HG03565 (cell line): ENCODE data around the gene PLS1.
"Not testable (repeated sequence)": the region's sequence is repeated elsewhere in the genome, so short reads cannot be mapped to it uniquely, and the experiment has no call there.

Experiments used
- ATAC-seq: cut with Tn5 transposase; IDR thresholded peaks from one replicate; pipeline ENCODE4 v1.9.1; 2021; ENCODE audit warnings: mild to moderate bottlenecking, moderate library complexity; ENCODE audit not compliant: unreplicated experiment

The PLS1 gene

DNA sequence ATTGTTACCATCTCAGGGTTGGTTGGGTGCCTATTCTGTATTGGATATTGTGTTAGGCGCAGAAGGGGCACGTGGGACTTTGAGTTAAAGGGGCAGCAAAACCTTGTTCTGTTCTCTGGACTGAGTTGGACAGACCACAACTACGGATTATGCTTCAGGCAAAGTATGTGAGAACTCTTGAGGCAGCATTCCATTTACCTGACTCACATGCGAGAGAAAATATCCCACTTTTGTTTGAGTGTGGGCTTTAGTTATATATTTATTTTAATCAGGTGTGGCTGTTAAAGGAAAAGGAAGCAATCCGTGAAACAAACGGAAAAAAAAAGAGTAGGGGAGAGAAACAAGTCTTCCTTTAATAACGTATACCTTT lies 627 bp upstream of the PLS1 start:
- ATAC-seq = no peak

DNA sequence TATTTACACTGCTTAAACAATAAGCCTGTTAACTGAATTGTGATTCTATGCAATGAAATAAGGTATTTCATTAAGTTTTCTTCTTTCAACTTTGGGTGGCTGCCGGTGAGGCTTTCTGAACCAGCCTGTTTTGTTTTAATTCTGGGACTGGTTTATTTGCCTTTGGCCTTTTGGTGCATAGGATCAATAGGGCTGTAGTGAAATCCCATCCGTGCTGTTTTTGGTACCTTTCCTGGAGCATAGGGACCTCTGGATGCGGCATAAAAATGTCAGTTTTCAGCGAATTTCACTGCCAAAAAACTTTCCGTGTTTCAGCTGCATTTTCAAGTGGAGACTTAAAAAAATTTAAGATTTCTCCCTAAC lies 514 bp downstream of the PLS1 start:
- ATAC-seq = no peak

DNA sequence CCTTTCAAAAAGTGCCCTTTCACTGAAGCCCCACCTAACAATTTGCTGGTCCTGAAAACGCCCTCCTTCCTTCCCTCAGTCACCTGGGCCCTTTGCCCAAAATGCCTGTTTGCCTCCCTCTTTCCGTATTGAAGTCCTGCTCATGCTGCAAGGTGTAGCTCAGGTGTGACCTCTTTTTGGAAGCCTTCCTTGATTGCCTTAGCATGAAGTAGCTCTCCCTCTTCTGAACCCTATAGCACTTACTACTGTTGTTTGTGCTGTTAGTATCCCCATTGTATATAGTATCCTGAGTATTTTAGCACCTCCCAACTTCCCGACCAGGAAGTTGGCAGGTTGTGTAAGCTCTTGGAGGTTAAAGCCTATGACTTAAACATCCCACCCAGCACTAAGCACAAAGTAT lies 1.7 kb downstream of the PLS1 start:
- no peak for ATAC-seq

DNA sequence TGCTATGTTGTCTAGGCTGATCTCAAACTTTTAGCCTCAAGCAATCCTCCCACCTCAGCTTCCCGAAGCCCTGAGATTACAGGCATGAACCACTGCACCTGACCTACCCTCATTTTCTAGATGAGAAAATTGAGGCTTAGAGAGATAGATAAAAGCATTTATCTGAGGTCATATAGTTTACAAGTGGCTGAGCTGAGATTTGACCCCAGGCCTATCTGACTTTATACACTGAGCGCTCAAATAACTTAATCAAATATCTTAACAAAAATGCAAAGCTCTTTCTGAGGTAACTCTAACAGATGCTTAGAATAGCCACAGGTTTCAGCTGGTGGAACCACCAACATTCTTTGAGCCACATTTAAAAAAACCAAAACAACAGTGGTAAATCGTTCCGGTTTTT lies 5.5 kb downstream of the PLS1 start:
- ATAC-seq = no peak

DNA sequence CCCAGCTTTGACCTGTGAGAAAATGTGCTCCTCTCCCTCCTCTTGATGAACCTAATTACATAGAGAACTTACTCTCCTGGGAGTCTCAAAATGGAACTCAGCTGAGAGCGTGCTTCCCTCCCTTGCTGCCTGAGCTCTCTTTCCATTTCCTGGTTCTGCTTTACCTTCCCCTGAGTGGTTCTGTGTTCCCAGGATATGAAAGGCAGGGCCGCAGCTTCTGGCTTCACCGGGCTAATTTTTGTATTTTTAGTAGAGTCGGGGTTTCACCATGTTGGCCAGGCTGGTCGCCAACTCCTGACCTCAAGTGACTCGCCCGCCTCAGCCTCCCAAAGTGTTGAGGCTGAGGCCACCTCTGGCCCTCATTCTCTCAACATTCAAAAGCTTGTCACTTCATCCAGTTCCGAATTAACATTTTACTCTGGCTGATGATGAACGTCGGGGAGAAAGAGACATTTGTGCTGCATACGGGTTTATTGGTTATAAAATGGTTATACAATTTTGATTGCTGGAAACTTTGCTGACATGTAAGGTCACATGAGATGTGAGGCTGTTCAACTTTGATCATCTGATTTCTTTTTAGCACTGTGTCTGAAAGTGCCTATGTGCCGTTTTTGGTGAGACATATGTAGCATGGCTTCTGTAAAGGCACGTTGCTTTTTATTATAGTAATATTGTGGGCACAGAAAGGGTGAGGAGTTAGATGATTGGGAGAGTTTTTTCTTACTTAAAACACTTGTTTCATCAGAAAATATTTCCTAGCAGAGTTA lies 6.6 kb downstream of the PLS1 start:
- ATAC-seq = no peak

DNA sequence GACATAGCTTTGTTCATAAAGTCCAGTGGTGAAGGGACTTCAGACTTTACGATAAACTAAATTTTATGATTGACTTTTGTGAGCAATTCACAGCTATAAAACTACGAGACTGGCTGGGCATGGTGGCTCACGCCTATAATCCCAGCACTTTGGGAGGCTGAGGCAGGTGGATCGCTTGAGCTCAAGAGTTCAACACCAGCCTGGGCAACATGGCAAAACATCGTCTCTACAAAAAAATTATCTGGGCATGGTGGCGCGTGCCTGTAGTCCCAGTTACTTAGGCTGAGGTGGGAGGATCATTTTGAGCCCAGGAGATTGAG lies 7.2 kb downstream of the PLS1 start:
- not testable (repeated sequence) for ATAC-seq

DNA sequence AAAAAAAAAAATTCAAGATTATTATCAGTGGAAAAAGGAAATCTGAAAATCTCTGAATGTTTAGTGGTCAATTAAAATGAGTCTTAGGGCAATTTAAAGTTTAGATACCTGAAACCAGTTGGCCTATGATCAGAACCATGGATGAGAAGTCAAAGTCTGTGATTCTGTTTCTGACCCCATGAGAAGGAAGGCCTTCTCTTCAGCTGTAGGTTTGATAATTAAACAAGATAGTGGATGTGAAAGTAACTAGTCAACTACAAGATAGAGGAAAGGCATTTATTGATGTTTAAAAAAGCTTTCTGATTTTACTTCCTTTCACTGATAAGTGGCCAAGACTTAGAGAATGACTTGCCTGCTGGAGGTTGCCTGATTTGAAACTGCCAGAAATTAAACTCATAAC lies 8.7 kb downstream of the PLS1 start:
- ATAC-seq = no peak

DNA sequence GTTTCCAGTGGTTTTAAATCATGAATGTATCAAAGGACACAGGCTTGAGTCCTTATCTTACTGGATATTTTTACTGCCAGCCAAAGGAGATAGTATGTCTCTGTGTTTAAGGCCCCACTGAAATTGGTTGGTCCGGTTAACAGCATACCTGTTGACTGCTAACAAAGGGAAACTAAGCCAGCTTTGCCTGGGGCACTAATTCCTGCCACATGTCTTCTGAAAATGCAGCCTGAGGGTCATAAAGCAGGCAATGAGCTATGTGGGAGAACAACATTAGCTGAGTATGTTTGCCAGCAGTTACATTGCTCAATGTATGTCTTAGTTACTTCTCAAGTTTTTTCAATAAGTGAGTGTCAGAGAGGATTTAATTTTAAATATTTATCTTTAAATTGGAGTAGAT lies 12.4 kb downstream of the PLS1 start:
- ATAC-seq = no peak

DNA sequence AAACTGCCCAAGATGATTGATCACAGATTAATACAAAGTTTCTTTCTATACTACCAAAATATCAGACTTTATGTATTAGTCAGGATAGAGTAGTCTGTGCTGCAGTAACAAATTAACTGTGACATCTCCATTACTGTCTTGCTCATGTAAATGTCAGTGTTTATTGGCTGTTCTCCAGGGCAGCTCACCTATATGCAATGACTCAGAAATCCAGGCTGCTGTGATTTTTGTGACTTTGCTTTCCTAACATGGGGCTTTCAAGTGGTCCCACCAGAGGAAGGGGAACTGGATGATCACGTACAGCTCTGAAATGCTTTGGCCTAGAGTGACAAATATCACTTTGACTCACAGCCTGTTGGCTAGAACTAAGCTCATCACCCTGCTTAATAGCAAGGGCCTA lies 12.9 kb downstream of the PLS1 start:
- ATAC-seq = no peak

DNA sequence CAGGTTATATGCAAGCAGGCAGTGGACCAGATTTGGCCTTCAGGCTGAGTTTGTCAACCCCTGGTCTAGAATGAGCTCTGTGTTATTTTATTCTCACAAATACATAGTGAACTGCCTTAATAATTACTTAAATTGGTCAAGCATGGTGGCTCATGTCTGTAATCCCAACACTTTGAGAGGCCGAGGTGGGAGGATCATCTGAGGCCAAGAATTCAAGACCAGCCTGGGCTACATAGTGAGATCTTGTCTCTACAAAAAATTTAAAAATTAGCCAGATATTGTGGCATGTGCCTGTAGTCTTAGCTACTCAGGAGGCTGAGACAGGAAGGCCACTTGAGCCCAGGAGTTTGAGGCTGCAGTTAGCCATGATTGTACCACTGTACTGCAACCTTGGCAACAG lies 15.0 kb downstream of the PLS1 start:
- no peak for ATAC-seq

DNA sequence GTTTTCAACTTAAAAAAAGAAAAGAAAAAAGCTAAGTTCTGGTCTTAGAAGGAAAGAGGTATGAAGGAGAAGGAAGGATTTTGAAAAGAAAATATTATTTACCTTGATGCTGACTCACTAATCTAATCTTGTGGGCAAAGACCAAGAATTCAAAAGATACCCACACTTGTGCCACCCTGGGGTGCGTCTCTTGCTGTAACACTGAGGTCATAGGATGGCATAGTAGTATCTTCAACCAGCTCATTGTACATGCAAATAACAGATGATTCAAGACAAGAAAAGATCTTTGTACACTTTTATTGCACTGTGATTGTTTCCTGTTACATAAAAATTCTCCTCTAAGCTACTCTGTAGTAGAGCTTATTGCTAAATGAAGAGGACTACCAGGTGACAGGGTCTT lies 17.3 kb downstream of the PLS1 start:
- ATAC-seq = no peak

DNA sequence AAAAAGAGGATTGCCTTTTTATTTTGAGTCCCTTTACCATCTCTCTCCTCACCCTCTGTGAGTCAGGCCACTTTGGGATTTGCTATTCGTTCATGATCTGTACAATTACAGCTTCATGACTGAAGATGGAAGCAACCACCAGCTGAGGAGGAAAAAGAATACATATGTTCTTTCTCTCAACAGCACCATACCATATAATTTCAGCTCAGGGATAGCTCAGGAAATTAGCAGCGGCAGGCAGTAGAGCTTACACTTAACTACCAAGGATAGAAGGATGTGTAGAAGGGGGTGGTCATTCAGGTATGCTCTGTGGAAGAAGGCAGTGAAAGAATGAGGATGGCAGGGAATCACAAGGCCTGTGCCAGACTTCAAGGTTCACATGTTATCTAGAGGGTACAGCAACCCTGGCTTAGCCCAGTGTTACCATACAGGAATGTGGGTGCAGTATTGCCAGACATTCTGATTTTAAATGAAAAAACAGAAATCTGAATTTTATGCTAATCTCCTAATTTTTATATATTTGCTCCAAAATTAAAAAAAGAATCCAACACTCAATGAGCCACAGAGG lies 17.9 kb downstream of the PLS1 start:
- no peak for ATAC-seq

DNA sequence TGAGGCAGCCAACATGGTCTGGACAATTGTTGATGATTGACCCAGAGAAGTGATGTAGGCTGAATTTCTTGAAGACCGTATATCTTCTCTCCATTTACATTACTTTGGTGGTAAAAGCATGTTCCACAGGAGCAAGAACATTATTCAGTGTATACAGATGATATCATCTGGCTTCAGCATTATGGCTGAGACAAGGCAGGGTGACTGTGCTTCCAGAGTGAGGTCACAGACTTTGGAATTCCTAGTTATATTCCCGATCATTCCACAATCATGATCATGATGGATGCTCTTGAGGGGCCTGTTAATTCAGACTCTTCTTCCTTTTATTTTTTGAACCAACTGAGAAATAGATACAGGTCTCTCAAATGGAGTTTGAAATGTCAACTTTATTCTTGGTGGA lies 19.0 kb downstream of the PLS1 start:
- ATAC-seq = no peak

DNA sequence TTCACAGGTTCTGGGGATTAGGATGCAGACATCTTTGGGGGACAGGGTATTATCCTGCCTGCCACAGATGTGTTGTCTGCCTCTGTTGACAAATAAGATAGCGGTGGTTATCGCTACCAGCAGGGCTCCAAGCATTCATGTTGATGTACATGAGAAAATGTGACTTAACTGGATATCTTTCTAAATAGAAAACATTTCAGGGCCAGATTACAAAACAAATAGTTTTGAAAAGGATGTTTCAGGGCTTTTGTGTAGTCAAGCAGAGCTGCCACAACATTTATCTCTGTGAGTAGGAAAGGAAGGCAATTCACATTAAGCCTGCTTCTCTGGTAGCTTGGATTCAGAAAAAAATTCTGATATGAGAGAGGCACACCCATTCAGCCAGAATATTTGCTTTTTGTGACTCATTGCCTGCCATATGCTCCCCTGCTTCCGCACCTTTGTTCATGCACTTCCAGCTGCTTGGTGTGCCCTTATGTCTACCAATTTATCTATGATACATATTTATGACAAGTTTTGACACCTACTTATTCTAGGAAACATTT lies 22.8 kb downstream of the PLS1 start:
- ATAC-seq = no peak

DNA sequence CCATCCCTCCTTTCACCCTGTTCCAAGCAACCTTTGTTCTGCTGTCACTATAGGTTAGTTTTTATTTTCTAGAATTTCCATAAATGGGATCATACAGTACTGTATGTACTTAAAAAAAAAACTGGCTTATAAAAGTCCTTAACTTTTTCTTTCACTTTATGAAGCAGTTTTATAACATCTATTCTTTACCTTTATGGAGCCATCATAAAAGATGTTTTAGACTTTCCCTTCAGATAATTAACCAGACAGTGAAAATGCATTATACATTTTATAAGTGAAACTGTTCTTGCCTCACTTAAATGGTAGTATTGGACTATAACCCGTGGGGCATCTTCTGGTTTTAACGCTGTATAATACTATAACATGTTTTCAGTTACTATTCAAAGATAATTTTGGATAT lies 26.2 kb downstream of the PLS1 start:
- no peak for ATAC-seq

DNA sequence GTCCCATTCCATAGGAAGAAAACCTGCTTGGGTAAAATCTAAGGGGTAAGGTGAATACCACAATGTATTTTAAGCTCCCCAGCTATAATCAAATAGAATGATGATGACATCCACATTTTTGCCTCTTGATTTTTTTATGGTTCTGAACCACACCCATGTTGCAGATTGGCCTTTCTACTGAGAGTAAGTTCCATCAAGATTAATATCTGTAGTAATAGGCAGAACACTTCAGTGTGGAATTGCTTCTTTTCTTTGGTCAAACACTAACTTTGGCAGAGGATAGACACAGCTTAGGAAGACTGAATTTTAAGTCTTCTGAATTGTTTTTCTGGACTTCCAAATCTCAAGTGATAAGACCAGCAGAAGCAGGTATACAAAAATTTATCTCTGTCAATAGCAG lies 27.0 kb downstream of the PLS1 start:
- no peak for ATAC-seq

DNA sequence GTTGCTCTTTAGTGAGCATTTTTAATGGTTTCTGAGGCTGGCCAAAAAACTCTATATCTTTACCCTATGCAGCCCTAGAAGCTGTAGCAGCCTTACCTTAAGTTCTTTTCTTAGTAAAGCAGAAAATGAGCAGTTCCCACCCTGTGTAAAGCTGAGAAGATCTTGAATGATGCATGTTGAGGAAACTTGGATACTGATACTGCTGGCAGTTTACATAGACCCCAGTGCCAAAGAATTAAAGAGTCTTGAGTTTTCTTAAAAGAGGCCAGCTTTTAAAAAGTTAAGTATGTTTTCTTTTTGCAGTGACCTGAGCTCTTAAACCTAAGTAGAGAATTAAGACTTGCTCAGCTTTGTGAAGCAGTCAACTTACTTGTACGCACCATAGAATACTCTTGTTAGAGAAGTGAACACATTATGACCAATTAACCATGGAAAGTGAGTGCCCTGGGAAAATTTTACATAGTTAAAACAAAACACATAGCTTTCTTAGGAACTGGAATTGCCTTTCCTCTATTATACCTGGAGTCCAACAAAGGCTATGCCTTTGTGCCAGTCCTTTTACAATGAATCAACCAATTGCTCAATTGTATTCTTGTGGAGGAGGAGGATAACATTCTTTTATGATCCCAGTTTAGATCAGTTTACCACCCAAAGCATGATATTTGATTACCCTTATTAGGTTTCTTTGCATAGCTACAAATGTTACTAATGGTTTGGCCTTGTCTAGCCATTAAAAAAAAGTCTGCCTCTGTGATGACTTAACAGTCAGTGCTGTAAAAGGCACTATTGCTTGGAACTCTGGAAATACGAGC lies 28.4 kb downstream of the PLS1 start:
- ATAC-seq = no peak

DNA sequence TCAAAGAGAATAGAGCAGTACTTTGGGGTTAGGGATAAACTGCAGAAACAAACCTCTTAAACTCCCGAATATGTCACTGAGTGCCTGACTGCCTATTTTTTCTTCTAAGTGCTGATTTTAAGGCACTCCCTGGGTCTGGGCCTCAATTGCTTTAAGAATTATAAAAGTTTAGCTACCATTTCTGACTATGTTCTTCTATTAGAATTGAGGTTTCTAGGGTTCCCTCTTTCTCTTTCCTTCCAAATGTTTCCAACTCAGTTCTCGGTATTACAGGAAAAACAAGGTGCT lies 28.9 kb downstream of the PLS1 start:
- ATAC-seq = no peak

DNA sequence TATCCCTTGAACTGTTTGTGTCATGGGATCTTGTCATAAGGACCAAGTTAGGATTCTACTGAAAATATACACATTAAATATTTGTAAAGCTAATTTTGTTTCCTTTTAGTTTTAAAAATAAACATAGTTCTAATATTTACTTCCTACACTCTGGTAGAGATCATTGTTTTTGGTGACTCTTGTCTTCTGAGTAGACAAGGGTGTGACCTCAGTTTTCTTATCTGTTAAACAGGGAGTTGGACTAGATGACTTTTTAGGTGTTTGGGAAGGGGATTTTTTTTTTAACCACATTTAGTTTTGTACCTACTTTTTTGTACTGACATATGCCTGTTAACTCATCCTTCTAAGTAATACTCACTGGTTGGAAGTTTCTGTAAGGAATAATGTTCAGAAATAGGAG lies 30.8 kb downstream of the PLS1 start:
- no peak for ATAC-seq

DNA sequence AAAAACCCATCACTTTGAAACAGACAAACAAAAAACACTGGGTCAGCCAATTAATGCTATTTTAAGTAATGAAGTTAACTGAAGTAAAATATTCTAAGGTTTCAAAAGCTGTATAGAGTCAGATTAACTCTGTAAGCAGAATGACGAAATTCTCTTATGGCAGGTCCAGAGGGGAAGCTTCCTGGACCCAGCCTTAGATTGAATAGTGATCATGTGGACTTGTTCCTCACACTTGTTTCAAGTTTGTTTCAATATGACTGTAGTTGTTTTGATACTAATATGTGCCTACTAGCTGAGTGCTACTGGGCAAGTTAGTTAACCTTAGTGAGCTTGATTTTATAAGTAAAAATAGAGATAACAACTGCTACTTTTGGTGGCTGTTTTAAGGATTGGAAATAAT lies 32.6 kb downstream of the PLS1 start:
- ATAC-seq = no peak

DNA sequence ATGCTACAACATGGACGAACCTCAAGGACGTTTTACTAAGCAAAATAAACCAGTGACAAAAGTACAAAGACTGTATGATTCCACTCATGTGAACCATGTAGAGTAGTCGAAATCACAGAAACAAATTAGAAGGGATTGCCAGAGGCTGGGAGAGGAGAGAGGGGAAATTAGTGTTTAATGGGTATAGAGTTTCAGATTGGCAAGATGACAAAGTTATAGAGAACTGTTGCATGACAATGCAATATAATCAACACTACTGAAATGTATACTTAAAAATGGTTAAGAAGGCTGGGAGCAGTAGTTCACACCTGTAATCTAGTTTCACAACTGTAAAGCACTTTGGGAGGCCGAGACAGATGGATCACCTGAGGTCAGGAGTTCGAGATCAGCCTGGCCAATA lies 36.9 kb downstream of the PLS1 start:
- ATAC-seq = no peak

DNA sequence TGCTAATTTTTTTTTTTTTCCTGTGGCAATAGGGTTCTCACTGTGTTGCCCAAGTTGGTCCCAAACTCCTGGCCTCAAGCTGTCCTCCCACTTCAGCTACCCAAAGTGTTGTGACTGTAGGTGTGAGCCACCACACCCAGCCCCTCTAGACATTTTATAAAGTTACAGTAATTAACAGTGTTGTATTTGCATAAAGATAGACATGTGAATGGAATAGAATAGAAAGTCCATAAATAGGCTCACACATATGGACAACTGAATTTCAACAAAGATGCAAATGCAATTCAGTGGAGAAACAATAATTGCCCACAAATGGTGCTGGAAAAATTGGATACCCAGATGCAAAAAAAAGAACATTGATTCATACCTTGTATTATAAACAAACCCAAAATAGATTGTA lies 39.9 kb downstream of the PLS1 start:
- no peak for ATAC-seq

DNA sequence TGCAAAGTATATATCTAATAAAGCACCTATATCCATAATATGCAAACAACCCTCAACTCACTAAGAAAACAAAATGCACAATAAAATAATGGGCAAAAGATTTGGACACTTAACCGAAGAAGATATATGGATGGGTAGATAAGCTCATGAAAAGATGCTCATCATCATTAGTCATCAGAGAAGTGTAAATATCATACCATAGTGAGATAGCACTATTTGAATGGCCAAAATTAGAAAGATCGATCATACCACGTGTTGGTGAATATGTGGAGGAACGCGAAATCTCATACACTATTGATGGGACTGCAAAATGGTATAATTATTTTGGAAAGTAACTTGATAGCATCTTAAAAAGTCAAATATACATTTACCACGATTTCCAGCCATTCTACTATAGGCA lies 40.5 kb downstream of the PLS1 start:
- ATAC-seq = no peak
